ENCODE data around the gene PERM1. TPM values are rescaled to one million over a fixed set of nuclear protein-coding genes. Genes with fewer than 3 reads are reported as not detected.
A peak's percentile ranks its signal among the peaks of the same experiment; 100 is the strongest.
"Not testable (repeated sequence)": the region's sequence is repeated elsewhere in the genome, so short reads cannot be mapped to it uniquely, and the experiment has no call there.

Gene PERM1
- total RNA-seq, 1 donor from 2014 or later, result 50.1 TPM

DNA sequence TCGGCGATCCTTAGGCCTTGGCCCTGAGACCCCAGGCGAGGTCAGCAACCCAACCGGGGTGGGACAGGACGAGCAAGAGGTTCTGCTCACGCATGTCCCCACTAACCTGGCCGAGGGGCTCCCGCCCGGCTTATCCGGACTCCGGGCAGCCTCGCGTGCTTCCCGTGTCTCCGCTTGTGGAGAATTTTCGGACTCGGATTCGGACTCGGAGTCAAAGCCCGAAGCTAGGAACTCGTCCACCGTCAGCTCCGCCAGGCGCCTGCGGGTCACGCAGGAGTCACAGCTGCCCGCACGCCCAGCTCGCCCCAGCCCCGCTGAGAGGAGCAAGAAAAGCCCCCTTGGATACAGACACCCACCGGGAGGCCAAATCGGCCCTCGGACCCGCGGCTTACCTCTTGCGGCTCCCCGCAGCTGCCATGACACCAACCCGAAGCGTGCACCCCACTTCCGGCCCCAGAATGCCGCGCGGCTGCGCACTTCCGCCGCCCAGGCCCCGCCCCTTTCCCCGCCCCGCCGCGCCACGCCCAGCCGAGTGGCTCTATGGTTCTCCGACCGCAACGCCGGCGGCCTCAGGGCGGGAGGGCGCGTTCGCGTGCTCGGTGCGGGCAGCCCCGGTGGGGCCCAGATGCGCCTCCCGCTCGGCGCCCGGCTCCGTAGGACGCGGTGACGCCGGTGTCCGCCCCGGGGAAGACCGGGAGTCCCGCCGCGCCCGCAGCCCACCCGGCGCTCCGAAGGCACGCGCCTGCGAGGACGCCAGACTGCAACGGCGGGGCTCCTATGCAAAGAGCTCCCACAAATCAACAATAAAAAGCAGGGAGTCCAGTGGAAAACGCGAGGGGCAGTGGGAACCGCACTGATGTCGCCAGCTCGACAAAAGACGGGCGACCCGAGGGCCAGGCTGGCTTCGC, 22.8 kb downstream of the PERM1 start, which contains the start of gene NOC2L:
NOC2L (minus strand) TSS at position 434 of the 908 bp plus-strand sequence; CDS start at position 418, 16 bp downstream.
- intact Hi-C loops (cut with DNase I), result no loop called here
- DNase-seq (ENCODE audit: low spot score), result peak; percentile 96

DNA sequence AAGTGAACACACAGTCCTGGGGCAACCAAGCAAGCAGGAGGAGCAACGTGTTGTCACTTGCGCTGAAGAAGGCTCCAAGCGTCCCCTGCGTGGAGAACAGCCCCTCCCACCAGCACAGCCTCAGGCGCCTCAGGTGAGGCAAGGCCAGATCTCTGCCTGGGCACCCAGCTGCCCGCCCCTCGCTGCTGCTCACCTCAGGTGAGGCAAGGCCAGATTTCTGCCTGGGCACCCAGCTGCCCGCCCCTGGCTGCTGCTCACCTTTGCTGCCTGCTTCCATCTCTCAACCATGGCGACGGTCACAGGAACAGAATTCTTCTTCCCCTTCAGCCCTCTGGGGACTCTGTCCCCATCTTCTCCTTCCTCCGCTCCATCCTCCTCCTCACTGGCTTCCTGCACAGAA, 25.3 kb downstream of the PERM1 start:
- DNase-seq (ENCODE audit: low spot score), result no peak
- intact Hi-C loops (cut with DNase I), result no loop called here

DNA sequence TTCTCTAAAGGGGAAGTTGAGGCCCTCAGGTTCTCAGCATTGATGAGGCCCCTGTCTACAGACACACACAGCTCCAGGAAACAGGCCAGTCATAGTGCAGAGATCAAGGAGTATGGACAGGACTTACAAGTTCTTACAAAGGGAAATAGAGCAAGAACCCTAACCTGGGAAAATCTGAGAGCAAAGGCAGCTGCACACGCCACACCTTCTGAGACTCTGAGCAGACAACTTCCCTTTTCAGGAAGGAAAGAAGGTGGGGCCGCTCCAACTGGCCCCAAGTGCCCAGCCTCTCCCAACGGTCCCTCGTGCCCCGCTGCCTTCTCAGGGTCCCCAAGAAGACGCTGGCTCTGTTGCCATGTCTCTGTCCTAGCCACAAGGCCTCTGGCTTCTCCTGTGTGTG, 26.4 kb downstream of the PERM1 start:
- intact Hi-C loops (cut with DNase I), result no loop called here
- DNase-seq (ENCODE audit: low spot score), result no peak

DNA sequence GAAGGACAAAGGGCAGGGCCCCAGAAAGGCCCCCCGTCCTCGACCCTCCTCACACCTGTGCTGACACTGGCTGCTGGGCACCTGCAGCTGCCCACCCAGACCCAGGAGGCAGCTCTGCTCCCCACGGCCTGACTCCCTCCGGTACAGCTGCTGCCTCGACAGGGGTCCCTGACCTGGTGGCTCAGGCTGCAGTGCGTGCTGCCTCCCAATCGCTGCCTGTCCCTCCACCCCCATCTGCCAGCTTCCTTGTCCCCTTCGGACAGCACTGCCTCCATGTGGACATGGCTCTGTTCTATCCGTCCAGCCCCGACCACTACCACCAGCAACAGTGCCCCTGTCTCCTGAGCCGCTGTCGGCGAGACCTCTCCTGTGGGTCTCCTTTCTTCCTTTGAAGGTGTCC, 27.0 kb downstream of the PERM1 start:
- no peak for DNase-seq (ENCODE audit: low spot score)
- intact Hi-C loops (cut with DNase I), result no loop called here

DNA sequence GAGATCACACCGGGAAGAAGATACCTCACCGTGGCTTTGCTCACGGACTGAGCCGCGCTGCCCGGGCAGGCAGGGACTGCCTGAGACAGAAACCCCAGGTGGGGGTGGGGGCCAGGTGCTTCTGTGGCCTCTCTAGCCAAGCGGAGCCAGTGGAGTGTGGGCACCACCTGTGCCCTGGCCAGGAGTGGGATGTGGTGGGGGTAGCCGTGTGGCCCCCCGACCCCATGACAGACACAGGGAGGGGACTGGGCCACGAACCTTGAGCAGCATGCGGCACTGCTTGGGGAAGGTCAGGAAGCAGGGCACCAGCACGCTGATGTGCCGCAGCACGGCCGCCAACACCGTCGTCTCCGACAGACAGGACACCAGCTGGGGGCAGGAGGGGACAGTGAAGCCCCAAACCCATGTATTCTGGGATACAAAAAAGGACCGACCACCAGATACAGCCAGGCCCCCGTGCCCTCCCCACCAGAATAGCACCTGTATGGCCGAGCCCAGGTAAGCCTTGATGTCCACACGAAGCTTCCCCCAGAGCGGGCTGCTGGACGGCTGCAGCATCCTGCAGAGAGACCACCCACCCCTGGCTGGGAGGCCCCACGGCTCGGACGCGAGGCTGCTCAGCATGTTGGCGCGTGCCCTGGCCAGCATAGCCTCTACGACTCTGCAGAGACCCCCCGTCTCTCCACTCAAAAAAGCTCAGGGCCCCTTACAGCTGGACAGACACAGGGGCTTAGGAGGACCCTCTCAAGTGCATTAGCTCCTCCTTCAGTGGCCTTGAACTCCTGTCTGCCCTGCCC, 28.2 kb downstream of the PERM1 start:
- DNase-seq (ENCODE audit: low spot score), result no peak
- intact Hi-C loops (cut with DNase I), result no loop called here

DNA sequence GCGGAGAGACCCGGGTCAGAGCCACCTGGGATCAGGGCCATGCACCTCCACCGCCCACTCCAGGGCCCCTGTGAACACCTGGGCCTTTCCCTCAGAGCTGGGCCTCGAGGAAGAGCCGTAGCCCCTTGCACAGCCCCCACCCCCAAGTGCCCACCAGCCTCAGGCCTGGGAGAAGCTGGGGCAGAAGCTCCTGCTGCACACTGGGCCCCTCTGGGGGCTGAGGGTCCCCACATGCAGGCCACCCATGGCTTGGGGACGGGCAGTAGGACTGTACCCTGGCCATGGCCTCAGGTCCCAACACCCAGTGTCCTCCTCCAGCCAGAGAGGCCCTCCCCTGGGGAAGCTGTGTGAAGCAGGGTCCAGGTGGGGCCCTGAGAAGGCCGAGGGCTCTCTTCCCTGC, 29.3 kb downstream of the PERM1 start:
- intact Hi-C loops (cut with DNase I), result no loop called here
- no peak for DNase-seq (ENCODE audit: low spot score)

DNA sequence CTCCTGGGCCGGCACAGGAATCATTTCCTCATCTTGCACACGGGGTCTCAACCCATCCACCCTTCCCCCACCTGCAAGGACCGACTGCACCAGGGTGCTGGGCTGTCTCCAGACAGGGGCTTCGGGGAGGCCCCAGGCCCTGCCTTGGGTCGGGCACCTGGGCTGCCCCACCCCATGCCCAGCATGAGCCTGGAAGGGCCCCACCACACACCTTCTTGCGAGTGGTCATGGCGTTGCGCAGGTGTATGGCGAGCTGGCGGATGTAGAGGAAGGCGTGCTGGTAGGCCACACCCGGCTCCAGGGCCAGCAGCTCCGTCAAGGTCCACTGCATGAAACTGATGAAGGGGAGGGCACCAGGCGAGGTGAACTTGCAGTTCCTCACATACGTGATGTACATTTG, 29.7 kb downstream of the PERM1 start:
- DNase-seq (ENCODE audit: low spot score), result no peak
- intact Hi-C loops (cut with DNase I), result no loop called here

DNA sequence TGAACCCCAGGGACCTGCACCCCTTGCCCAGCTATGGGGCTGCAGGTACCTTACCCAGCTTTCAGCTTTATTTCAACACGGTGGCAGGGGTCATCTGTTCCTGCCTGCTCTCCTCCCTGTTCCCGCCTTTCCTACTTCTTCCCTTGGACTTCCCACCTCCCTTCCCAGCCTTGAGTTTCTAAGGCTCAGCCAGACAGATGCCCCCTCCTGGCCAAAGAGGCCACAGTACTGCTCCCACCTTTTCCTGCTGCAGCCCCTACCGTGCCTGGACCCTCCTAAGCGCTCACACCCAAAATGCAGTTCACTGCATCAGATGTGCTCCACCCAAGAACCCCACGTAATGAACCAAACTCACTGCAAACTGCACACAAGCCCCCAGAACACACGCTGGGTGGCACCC, 30.5 kb downstream of the PERM1 start:
- intact Hi-C loops (cut with DNase I), result no loop called here
- DNase-seq (ENCODE audit: low spot score), result no peak

DNA sequence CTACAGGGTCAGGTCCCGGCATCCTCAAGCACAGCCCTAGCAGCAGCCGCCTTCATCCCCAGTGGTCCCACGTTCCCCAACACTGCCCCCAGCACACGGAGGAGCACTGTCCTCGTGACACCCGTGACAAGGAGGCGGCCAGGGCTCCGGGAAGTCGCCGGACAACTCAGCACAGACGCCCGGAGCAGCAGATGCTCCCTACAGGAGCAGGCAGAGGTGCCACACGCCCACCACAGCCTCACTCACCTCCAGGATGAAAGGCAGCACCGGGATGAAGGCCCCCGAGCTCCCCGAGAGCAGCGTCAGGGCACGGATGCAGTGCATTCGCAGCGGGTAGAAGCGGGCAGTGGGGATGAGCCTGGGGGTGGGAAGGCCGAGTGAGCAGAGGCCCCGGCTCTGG, 31.0 kb downstream of the PERM1 start:
- intact Hi-C loops (cut with DNase I), result no loop called here
- DNase-seq (ENCODE audit: low spot score), result no peak

DNA sequence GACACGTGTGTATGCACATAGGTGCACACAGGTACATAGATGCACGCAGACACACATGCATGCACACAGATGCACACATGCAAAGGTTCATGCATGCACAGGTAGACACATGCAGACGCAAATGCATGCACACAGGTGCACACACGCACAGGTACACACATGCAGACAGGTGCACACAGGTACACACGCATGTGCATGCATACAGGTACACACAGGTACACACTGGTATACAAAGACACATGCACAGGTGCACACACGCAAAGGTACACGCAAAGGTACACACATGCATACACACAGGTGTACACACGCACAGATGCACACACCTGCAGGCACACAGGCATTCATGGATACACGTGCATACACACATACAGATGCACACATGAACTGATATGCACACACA, 31.6 kb downstream of the PERM1 start:
- intact Hi-C loops (cut with DNase I), result no loop called here
- no peak for DNase-seq (ENCODE audit: low spot score)

DNA sequence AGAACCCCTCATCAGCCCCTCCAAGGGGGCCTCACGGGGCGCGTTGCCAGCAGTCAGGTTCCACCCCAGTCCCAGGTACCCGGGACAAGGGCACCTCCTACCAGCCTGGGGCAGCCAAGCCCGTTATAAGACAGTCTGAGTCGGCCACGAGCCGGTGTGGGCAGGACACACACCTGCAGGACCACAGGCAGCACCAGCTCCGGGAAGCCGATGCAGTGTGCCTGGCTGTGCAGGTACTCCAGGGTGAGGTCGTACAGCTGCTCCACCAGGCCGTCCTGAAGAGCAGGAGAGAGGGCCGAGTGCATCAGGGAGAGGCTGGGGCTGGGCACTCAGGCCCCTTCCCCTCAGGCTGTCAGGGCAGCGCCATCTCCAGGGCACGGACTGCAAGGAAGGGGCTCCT, 33.9 kb downstream of the PERM1 start:
- intact Hi-C loops (cut with DNase I), result no loop called here
- no peak for DNase-seq (ENCODE audit: low spot score)

DNA sequence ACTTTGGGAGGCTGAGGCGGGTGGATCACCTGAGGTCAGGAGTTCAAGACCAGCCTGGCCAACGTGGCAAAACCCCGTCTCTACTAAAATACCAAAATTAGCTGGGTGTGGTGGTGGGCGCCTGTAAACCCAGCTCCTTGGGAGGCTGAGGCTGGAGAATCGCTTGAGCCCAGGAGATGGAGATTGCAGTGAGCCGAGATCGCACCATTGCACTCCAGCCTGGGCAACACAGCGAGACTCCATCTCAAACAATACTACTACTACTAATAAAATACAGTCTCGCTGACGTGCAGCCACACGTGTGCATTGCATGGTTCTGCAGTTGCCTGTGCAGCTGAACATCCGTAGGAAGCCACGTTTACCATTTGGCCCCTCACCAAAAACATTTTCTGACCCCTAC, 35.1 kb downstream of the PERM1 start:
- DNase-seq (ENCODE audit: low spot score); intact Hi-C loops (cut with DNase I): not testable (repeated sequence)

DNA sequence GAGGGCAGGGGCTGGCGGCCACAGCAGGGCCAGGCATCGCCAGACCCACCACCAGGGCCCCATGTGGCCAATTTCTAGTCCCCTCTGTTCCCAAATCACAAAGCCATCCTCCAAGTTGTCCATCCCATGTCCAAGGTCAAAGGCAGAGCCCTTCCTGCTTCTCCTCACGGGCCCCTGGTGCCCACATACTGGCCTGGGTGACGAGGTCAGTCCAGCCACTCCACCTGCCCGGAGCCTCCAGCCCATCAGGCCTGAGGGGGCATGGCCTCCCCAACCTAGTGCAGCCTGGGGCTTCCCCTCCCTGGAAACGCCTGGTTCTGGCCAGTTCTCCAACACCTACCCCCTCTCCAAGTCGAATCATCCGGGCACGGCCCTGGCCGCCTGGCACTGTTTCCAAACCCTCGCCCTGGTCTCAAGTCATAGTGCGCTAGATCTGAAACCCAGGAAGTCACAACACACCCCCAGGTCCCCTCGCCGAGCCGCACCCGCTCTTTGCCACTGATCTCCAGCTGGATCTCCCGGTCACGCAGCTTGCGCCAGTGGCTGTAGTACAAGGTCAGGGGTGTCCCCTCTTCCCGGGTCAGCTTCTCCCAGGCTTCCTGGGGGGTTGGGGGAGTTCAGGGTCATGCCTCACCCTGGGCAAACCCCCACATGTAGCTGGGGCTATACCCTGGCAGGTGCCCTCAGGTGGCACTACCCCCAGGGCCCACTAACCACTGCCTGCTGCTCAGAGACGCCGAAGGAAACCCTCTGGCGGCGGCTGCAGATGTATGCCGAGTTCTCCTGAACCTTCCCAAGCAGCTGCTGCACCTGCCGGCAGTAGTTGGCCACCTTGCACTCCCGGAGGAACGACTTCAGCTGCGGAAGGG, 36.0 kb downstream of the PERM1 start:
- intact Hi-C loops (cut with DNase I), result no loop called here
- DNase-seq (ENCODE audit: low spot score), result no peak

DNA sequence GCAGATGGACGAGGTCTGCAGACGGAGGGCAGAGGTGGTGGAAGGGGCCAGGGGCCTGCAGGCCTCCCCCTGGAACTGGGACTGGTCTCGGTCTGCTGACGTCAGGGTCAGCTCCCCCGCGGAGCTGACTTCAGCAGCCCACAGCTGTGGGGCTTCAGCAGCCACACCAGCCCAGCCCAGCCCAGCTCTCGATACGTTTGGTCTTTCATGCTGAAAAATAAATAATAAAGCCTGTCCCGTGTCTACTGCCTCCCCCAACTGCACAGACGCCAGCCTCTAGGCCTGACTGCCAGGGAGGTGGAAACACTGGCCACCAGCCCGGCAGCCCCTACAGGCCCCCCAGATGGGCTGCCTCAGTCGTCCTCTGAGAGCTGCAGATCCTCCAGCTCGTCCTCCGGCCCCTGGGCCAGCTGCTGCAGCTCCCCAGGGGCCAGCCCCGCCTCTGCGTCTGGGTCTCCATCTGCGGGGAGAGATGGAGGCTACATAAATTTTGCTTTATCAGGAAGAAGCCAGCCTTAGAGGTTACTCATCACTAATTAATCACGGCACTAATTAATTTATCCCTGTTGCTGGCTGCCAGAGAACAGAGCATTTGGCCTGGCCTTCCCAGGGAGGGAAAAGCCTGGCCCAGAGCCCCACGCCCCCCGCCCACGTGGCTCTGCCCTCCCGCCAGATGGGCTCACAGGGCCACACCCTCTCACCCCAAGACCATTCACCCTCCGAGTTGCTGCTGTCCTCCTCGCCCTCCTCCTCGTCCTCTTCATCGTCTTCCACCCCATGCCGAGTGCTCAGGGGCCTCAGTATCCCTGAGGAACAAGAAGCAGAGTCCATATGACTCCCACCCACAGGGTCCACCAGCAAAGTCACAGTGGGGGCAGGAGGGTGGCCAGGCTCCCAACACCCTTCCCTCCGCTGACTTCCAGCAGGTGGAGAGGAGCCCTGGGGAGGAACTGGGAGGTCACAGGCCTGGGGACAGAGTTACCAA, 37.3 kb downstream of the PERM1 start:
- DNase-seq (ENCODE audit: low spot score), result no peak
- intact Hi-C loops (cut with DNase I), result no loop called here

DNA sequence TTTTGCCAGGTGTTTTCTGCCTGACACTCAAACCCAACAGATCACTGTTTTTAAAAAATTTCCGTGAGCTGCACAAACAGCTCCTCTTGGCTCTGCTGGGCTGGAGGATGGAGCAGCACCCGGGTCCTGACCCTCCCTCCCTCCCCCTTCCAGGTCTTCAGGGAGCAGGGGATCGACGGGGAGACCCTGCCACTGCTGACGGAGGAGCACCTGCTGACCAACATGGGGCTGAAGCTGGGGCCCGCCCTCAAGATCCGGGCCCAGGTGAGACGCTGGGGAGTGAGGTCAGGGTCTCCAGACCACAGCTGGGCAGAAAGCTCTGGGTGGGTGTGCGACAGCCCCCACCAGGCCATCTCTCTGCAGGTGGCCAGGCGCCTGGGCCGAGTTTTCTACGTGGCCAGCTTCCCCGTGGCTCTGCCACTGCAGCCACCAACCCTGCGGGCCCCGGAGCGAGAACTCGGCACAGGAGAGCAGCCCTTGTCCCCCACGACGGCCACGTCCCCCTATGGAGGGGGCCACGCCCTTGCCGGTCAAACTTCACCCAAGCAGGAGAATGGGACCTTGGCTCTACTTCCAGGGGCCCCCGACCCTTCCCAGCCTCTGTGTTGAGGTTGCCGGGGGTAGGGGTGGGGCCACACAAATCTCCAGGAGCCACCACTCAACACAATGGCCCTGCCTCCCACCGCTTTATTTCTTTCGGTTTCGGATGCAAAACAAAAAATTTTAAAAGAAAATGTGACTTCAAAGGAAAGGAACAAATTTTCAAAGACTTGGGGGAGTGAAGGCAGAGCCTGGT, 38.1 kb downstream of the PERM1 start:
- DNase-seq (ENCODE audit: low spot score), result no peak
- intact Hi-C loops (cut with DNase I), result no loop called here

DNA sequence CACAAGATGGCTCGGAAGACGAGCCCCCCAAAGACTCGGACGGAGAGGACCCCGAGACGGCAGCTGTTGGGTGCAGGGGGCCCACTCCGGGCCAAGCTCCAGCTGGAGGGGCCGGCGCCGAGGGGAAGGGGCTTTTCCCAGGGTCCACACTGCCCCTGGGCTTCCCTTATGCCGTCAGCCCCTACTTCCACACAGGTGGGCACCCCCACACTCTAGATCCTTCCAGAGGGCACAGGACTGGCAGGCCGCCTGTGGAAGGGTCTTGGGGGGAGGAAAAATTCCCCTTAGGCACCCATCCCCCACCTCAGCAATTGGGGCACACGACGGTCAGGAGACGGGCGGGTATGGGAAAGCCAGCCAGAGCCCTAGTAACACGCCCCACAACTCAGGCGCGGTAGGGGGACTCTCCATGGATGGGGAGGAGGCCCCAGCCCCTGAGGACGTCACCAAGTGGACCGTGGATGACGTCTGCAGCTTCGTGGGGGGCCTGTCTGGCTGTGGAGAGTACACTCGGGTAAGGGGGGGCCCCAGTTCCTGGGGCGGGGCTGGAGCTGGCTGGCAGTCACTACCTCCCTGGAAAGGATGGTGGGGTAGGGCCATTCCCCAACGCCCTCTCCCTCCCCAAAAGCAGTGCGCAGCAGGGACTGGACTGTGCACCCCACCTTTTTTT, 38.9 kb downstream of the PERM1 start:
- intact Hi-C loops (cut with DNase I), result no loop called here
- DNase-seq (ENCODE audit: low spot score), result no peak

DNA sequence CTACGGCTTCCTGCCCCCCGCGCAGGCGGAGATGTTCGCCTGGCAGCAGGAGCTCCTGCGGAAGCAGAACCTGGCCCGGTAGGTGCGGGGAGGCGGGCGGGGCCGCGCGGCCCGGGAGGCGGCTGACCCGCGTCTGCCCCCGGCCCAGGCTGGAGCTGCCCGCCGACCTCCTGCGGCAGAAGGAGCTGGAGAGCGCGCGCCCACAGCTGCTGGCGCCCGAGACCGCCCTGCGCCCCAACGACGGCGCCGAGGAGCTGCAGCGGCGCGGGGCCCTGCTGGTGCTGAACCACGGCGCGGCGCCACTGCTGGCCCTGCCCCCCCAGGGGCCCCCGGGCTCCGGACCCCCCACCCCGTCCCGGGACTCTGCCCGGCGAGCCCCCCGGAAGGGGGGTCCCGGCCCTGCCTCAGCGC, 39.5 kb downstream of the PERM1 start:
- no peak for DNase-seq (ENCODE audit: low spot score)
- intact Hi-C loops (cut with DNase I), result no loop called here

All from cardiac septum (tissue), 1 donor.